H1 (cell line): Measurements from ENCODE around the gene COL4A1. TPM values are rescaled to one million over a fixed set of nuclear protein-coding genes. Genes with fewer than 3 reads are reported as not detected.

Experiments
- CTCF ChIA-PET: fragments of 300-600 bp; sonication (Branson Sonifier 250); formaldehyde crosslinking; loops from one replicate; lab custom pipeline; 2021; ENCODE audit not compliant: partially characterized antibody; lab: Charles Lee
- POLR2A ChIA-PET: fragments of 300-600 bp; sonication (Branson Sonifier 250); formaldehyde crosslinking; loops from one replicate; lab custom pipeline; 2021; ENCODE audit warnings: inconsistent platforms; ENCODE audit not compliant: partially characterized antibody; lab: Charles Lee
- DNase-seq, 2 experiments: peaks; one replicate each; pipeline versions ENCODE4 v3.0.0 to v3.0.0-alpha.2; 2010 to 2022; ENCODE audit warnings: low spot score in 2 of 2, low read depth in 1 of 2, mixed read lengths in 1 of 2
- FAIRE-seq: peaks from 2 replicates; lab custom pipeline; 2011; peaks lifted over from hg19 to GRCh38; lab: Jason Lieb, UNC
- H2AFZ ChIP-seq: 2 replicates; pipeline ENCODE4 v1.8.1; 2012; ENCODE audit warnings: low read length, inconsistent platforms
- H2AK5ac ChIP-seq: 2 replicates; pipeline ENCODE4 v1.6.1; 2013; ENCODE audit warnings: low read depth, low read length
- H2BK120ac ChIP-seq: replicated peaks from 2 replicates; pipeline ENCODE3; 2013; ENCODE audit warnings: low read depth, low read length, inconsistent platforms
- H2BK12ac ChIP-seq: 2 replicates; pipeline ENCODE4 v1.6.1; 2013; ENCODE audit warnings: low read depth, low read length
- H2BK15ac ChIP-seq: 2 replicates; pipeline ENCODE4 v1.6.1; 2013; ENCODE audit warnings: low read length
- H2BK20ac ChIP-seq: 2 replicates; pipeline ENCODE4 v1.6.1; 2013; ENCODE audit warnings: low read length
- H2BK5ac ChIP-seq: 2 replicates; pipeline ENCODE4 v1.6.1; 2013; ENCODE audit warnings: low read depth, low read length
- H3K14ac ChIP-seq: 2 replicates; pipeline ENCODE4 v1.6.1; 2013; ENCODE audit warnings: inconsistent platforms; ENCODE audit not compliant: insufficient read length
- H3K18ac ChIP-seq: 2 replicates; pipeline ENCODE4 v1.6.1; 2013; ENCODE audit warnings: low read length; ENCODE audit errors: extremely low read depth
- H3K23ac ChIP-seq: 2 replicates; pipeline ENCODE4 v1.6.1; 2013; ENCODE audit warnings: inconsistent platforms; ENCODE audit not compliant: insufficient read length
- H3K23me2 ChIP-seq: 2 replicates; pipeline ENCODE4 v1.6.1; 2013; ENCODE audit warnings: low read depth, low read length
- H3K27ac ChIP-seq: 2 replicates; pipeline ENCODE4 v1.6.1; 2011; ENCODE audit warnings: low read depth, low read length, inconsistent platforms
- H3K27me3 ChIP-seq, 4 experiments: replicated peaks in 1 of 4; 1 replicate in 1 of 4; 2 replicates in 3 of 4; pipeline versions ENCODE4 v1.6.1 to v1.8.1; 2011 to 2013; ENCODE audit warnings: low read length in 3 of 4, mild to moderate bottlenecking in 3 of 4, inconsistent platforms in 2 of 4, mixed read lengths in 2 of 4, moderate library complexity in 1 of 4; ENCODE audit not compliant: control insufficient read depth in 3 of 4, insufficient read depth in 3 of 4; ENCODE audit errors: extremely low read depth in 1 of 4
- H3K36me3 ChIP-seq, 4 experiments: 2 replicates each; pipeline versions ENCODE4 v1.6.1 to v1.8.1; 2011 to 2013; ENCODE audit warnings: mild to moderate bottlenecking in 4 of 4, low read length in 3 of 4, moderate library complexity in 2 of 4, control low read depth in 1 of 4, inconsistent platforms in 1 of 4; ENCODE audit not compliant: insufficient read depth in 4 of 4, control insufficient read depth in 2 of 4
- H3K4ac ChIP-seq: replicated peaks from 2 replicates; pipeline ENCODE3; 2013; ENCODE audit warnings: low read length, low read depth, mixed read lengths, inconsistent platforms; ENCODE audit not compliant: insufficient read length
- H3K4me1 ChIP-seq, 4 experiments: replicated peaks in 1 of 4; 1 replicate in 1 of 4; 2 replicates in 3 of 4; pipeline versions ENCODE4 v1.6.1 to v1.8.1; 2011 to 2013; ENCODE audit warnings: low read length in 3 of 4, inconsistent platforms in 2 of 4, mixed read lengths in 1 of 4; ENCODE audit not compliant: insufficient read depth in 4 of 4, control insufficient read depth in 3 of 4
- H3K4me2 ChIP-seq, 2 experiments: 2 replicates each; pipeline versions ENCODE4 v1.6.1 to v1.8.1; 2011 to 2013; ENCODE audit warnings: low read depth in 2 of 2, low read length in 2 of 2, control low read depth in 1 of 2, inconsistent platforms in 1 of 2, mild to moderate bottlenecking in 1 of 2; ENCODE audit not compliant: insufficient read depth in 1 of 2
- H3K4me3 ChIP-seq, 4 experiments: fragments of 200-600, 300-600 bp in 1 of 4; sonication (generic), shearing (Covaris generic), sonication (Bioruptor Twin) in 1 of 4; 2 replicates each; pipeline versions ENCODE4 v1.5.1 to v1.8.1; 2011 to 2016; ENCODE audit warnings: low read length in 4 of 4, low read depth in 3 of 4, control low read depth in 2 of 4, inconsistent platforms in 2 of 4, mild to moderate bottlenecking in 2 of 4, mixed read lengths in 1 of 4, moderate library complexity in 1 of 4; ENCODE audit not compliant: insufficient read depth in 2 of 4; ENCODE audit errors: extremely low read depth in 1 of 4
- H3K56ac ChIP-seq: replicated peaks from 2 replicates; pipeline ENCODE3; 2013; ENCODE audit warnings: low read depth, mild to moderate bottlenecking, mixed read lengths, low read length, inconsistent platforms; ENCODE audit not compliant: insufficient read length
- H3K79me1 ChIP-seq: 2 replicates; pipeline ENCODE4 v1.6.1; 2013; ENCODE audit warnings: low read depth, low read length, control low read depth
- H3K79me2 ChIP-seq, 2 experiments: 2 replicates each; pipeline versions ENCODE4 v1.6.1 to v1.8.1; 2012 to 2013; ENCODE audit warnings: low read length in 2 of 2, mild to moderate bottlenecking in 2 of 2, inconsistent platforms in 1 of 2; ENCODE audit not compliant: insufficient read depth in 2 of 2, control insufficient read depth in 1 of 2
- H3K9ac ChIP-seq, 4 experiments: replicated peaks in 1 of 4; 1 replicate in 1 of 4; 2 replicates in 3 of 4; pipeline versions ENCODE4 v1.6.1 to v1.8.1; 2011 to 2013; ENCODE audit warnings: low read depth in 3 of 4, low read length in 3 of 4, control low read depth in 2 of 4, mild to moderate bottlenecking in 2 of 4, moderate library complexity in 2 of 4, inconsistent platforms in 1 of 4; ENCODE audit errors: extremely low read depth in 1 of 4
- H3K9me3 ChIP-seq, 2 experiments: 2 replicates each; pipeline versions ENCODE4 v1.6.1 to v1.8.1; 2012 to 2013; ENCODE audit warnings: mild to moderate bottlenecking in 2 of 2, moderate library complexity in 2 of 2, control low read depth in 1 of 2, inconsistent platforms in 1 of 2, low read depth in 1 of 2, low read length in 1 of 2, mixed read lengths in 1 of 2; ENCODE audit not compliant: insufficient read depth in 2 of 2
- H4K20me1 ChIP-seq, 2 experiments: replicated peaks in 1 of 2; 2 replicates each; pipeline versions ENCODE3 to v1.8.1; 2011 to 2013; ENCODE audit warnings: inconsistent platforms in 2 of 2, low read length in 2 of 2, mild to moderate bottlenecking in 1 of 2; ENCODE audit not compliant: insufficient read depth in 2 of 2, control insufficient read depth in 1 of 2
- H4K5ac ChIP-seq: 2 replicates; pipeline ENCODE4 v1.6.1; 2013; ENCODE audit warnings: low read length, low read depth, mixed read lengths, inconsistent platforms; ENCODE audit not compliant: insufficient read length
- H4K8ac ChIP-seq: 2 replicates; pipeline ENCODE4 v1.8.0; 2013; ENCODE audit warnings: mild to moderate bottlenecking, moderate library complexity, low read length, inconsistent platforms; ENCODE audit not compliant: insufficient read depth; ENCODE audit errors: extremely low read depth
- H4K91ac ChIP-seq: replicated peaks from 2 replicates; pipeline ENCODE3; 2013; ENCODE audit warnings: low read length, mixed read lengths, inconsistent platforms; ENCODE audit not compliant: insufficient read length
- FOSL1 ChIP-seq: IDR thresholded peaks from 2 replicates; pipeline ENCODE4 v1.6.1; 2011; ENCODE audit warnings: mild to moderate bottlenecking, low read depth, low read length, moderate library complexity; ENCODE audit not compliant: insufficient read depth
- NANOG ChIP-seq: IDR thresholded peaks from 2 replicates; pipeline ENCODE4 v1.6.1; 2011; ENCODE audit warnings: low read length, low read depth, mild to moderate bottlenecking, inconsistent platforms; ENCODE audit not compliant: insufficient read depth, poor library complexity, severe bottlenecking
- NRF1 ChIP-seq: IDR thresholded peaks from 2 replicates; pipeline ENCODE4 v1.6.1; 2011; ENCODE audit warnings: mild to moderate bottlenecking, low read depth, low read length, improper control_type of control experiment
- RFX5 ChIP-seq: IDR thresholded peaks from 2 replicates; pipeline ENCODE4 v1.6.1; 2011; ENCODE audit warnings: low read depth, low read length, improper control_type of control experiment, borderline replicate concordance
- WGBS, 2 experiments: shearing (Covaris generic) in 1 of 2; methylation state at CpG; one replicate each; pipeline versions ENCODE4 v1.1.6 to v1.1.7; 2013 to 2015; ENCODE audit warnings: low lambda C conversion rate in 2 of 2, mixed read lengths in 2 of 2, inconsistent platforms in 1 of 2, low coverage in 1 of 2, missing lambda C conversion rate in 1 of 2; ENCODE audit not compliant: insufficient replicate concordance in 2 of 2, insufficient coverage in 1 of 2, insufficient read length in 1 of 2; ENCODE audit errors: extremely low coverage in 1 of 2, missing lambda C conversion rate in 1 of 2; 5-methylcytosine and 5-hydroxymethylcytosine counted together
- polyA plus RNA-seq, 7 experiments: library from polyadenylated mRNA; depleted of rRNA in 3 of 7; stranded (reverse) in 5 of 7; unstranded in 2 of 7; fragments of >200 nt in 5 of 7; fragments of 200-250 nt in 2 of 7; gene quantifications; 1 replicate in 5 of 7; 2 replicates in 1 of 7; 4 replicates in 1 of 7; pipeline versions ENCODE4 v1.2.1 to v1.2.3, GENCODE V29; 2011 to 2013; ENCODE audit warnings: missing spikeins in 2 of 7, mixed read lengths in 2 of 7
- total RNA-seq: library from RNA; stranded (reverse); fragmentation: NEBNext Ultra II Directional; extraction: Animal tissue kit (Norgen Biotek cat#: 25700); gene quantifications from 2 replicates; pipeline ENCODE4 v1.2.1, GENCODE V29; 2021

Gene COL4A1
- total and polyA plus RNA-seq, 2 of the 8 experiments (the other 6 are each of a cell fraction or from before 2014, with no cell fraction given): 30.7 to 82.0 TPM

DNA sequence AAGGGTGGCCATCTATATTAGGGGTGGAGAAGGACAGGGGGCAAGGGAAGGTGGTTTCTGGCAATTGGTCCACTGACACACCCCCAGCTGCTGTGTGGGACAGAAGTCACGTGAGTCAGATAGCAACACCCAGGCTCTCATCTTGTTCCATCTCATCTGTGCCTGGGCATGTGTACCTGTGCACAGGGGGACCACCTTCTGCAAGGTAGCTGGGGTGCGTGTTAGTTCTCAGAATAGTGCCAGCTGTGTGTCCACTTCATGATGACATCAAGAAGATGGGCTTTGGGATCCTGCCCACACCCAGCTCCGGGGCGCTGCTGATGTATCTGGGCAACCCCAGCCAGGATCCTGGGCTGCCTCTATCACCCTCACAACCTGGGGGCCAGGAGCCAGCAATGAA, 38.7 kb upstream of the COL4A1 start:
- 97% methylated on average over 4 of the region's 4 CpGs; no CpG with 5 or more reads in 1 of the 2 experiments for WGBS, 2 experiments
- Histone ChIP-seq H4K8ac (no peak overlapping the region), H3K36me3 (no peaks in the 10 kb centered on the region), H4K20me1 (peaks cover 4 to 8% of the 10 kb centered on the region in 2 experiments), H3K4me2 (no peak overlapping the region), H2BK12ac (no peak overlapping the region), H2AFZ (no peak overlapping the region), H3K9me3 (no peaks in the 10 kb centered on the region), H2BK15ac (no peak overlapping the region), H3K27ac (no peak overlapping the region), H3K79me2 (no peaks in the 10 kb centered on the region; a peak in 1 of 4 replicates), H3K4me1 (peaks cover 1 to 15% (median 7%) of the 10 kb centered on the region in 4 experiments; a peak in 6 of 7 replicates), H3K56ac (no peak overlapping the region), H2BK20ac (no peak overlapping the region), H3K27me3 (no peaks in the 10 kb centered on the region), H3K79me1 (peaks cover 7% of the 10 kb centered on the region), H2BK5ac (no peak overlapping the region; the same call in 1 of the 2 replicates), H4K91ac (no peak overlapping the region), H3K14ac (no peak overlapping the region), H2BK120ac (no peak overlapping the region), H3K4ac (no peak overlapping the region), H2AK5ac (no peak overlapping the region), H4K5ac (no peak overlapping the region), H3K9ac (no peak overlapping the region), H3K23me2 (no peaks in the 10 kb centered on the region), H3K18ac (no peak overlapping the region), H3K23ac (no peak overlapping the region), H3K4me3 (no peak overlapping the region)
- FAIRE-seq (no peak), DNase-seq (no peak)
- POLR2A ChIA-PET: interaction anchor here (0.9 kb wide), 1 partner anchor 22 kb away, joined by 3 read pairs; no protein-coding TSS in a partner anchor
- CTCF ChIA-PET: interaction anchor here (0.8 to 3.4 kb wide), 6 partner anchors 22 to 299 kb away, joined by 3 to 11 read pairs (median 4); no protein-coding TSS in a partner anchor
- TF ChIP-seq NANOG: no peak
- TF ChIP-seq FOSL1: no peak
- TF ChIP-seq NRF1: no peak
- no peak for TF ChIP-seq RFX5
